ENCODE data around the gene GGA2.
A peak's percentile ranks its signal among the peaks of the same experiment; 100 is the strongest.

Gene GGA2

GRCh38 chr16:23423496-23424049, 86.7 kb downstream of the GGA2 start (continued):
- 0 out of 2 replicates have a peak, but pooled peaks have one; percentile 10 for TF ChIP-seq ZNF10 (tag by site-specific recombination; IDR thresholded peaks at IDR 0.05)
- peak; percentile 52; the same call in 1 of the 2 replicates for TF ChIP-seq ZNF394 (tag by site-specific recombination; IDR thresholded peaks at IDR 0.05; ENCODE audit: borderline replicate concordance)
- TF ChIP-seq ZNF529 (tag by site-specific recombination; IDR thresholded peaks at IDR 0.05; ENCODE audit: insufficient replicate concordance), result no peak
- TF ChIP-seq ZNF266 (tag by site-specific recombination; IDR thresholded peaks at IDR 0.05; ENCODE audit: low read depth), result no peak
- peak; percentile 50; the same call in 1 of the 2 replicates for TF ChIP-seq KLF8 (tag by site-specific recombination; IDR thresholded peaks at IDR 0.05)
- TF ChIP-seq ZNF157 (tag by site-specific recombination; IDR thresholded peaks at IDR 0.05), result no peak
- 0 out of 2 replicates have a peak, but pooled peaks have one; percentile 20 for TF ChIP-seq SP3 (tag by site-specific recombination; IDR thresholded peaks at IDR 0.05)
- TF ChIP-seq ZNF623 (tag by site-specific recombination; IDR thresholded peaks at IDR 0.05), result 0 out of 2 replicates have a peak, but pooled peaks have one; percentile 8
- TF ChIP-seq ZNF600 (tag by site-specific recombination; IDR thresholded peaks at IDR 0.05), result peak; percentile 92
- TF ChIP-seq, protein P1, sequence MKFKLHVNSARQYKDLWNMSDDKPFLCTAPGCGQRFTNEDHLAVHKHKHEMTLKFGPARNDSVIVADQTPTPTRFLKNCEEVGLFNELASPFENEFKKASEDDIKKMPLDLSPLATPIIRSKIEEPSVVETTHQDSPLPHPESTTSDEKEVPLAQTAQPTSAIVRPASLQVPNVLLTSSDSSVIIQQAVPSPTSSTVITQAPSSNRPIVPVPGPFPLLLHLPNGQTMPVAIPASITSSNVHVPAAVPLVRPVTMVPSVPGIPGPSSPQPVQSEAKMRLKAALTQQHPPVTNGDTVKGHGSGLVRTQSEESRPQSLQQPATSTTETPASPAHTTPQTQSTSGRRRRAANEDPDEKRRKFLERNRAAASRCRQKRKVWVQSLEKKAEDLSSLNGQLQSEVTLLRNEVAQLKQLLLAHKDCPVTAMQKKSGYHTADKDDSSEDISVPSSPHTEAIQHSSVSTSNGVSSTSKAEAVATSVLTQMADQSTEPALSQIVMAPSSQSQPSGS (tag by site-specific recombination; IDR thresholded peaks at IDR 0.05; ENCODE audit: low read depth), result peak; percentile 53; the same call in 1 of the 2 replicates
- TF ChIP-seq SP7 (tag by site-specific recombination; IDR thresholded peaks at IDR 0.05), result peak; percentile 98

GRCh38 chr16:23420011-23420410, 90.3 kb downstream of the GGA2 start:
- TF ChIP-seq ZNF449 (tag by site-specific recombination; IDR thresholded peaks at IDR 0.05) (no peak), HOXD13 (CRISPR knock-in tag; IDR thresholded peaks at IDR 0.05; ENCODE audit: borderline replicate concordance) (no peak), ZNF654 (tag by site-specific recombination; IDR thresholded peaks at IDR 0.05; ENCODE audit: low read depth) (no peak), ZFP69B (tag by site-specific recombination; IDR thresholded peaks at IDR 0.05) (no peak), CTCF (tag by site-specific recombination; IDR thresholded peaks at IDR 0.05) (no peak), ZNF548 (tag by site-specific recombination; IDR thresholded peaks at IDR 0.05) (no peak), ZNF155 (tag by site-specific recombination; IDR thresholded peaks at IDR 0.05) (no peak), ZNF341 (tag by site-specific recombination; IDR thresholded peaks at IDR 0.05; ENCODE audit: low read depth) (no peak), ZNF704 (tag by site-specific recombination; IDR thresholded peaks at IDR 0.05) (no peak), OVOL3 (tag by site-specific recombination; IDR thresholded peaks at IDR 0.05) (no peak), ZNF791 (tag by site-specific recombination; IDR thresholded peaks at IDR 0.05) (no peak)
- CTCF ChIA-PET, result interaction anchor here (0.7 to 1.1 kb wide), 4 partner anchors 13 to 521 kb away, joined by 3 read pairs; no protein-coding TSS in a partner anchor
- peaks cover 9 to 29% of the 10 kb centered on the region in 2 experiments; a peak in 2 of 3 replicates for H3K36me3 ChIP-seq (ENCODE audit: control insufficient read depth in 2 of 2, insufficient read depth in 1 of 2, low read length in 2 of 2)

More at GRCh38 chr16:23420011-23420410, 90.3 kb downstream of the GGA2 start:
- Histone ChIP-seq H3K4me3 (ENCODE audit: low read depth, low read length) (no peak overlapping the region), H3K4me1 (ENCODE audit: control insufficient read depth, insufficient read depth, low read length) (peaks cover 3% of the 10 kb centered on the region; the same call in 1 of the 2 replicates), H3K9me3 (ENCODE audit: control insufficient read depth, insufficient read depth, low read depth, low read length) (no peaks in the 10 kb centered on the region), H3K27ac (ENCODE audit: extremely low read depth, low read depth, low read length) (no peak overlapping the region)
- POLR2A ChIA-PET, result interaction anchor here (1.2 kb wide), 1 partner anchor 29 kb away, joined by 5 read pairs; no protein-coding TSS in a partner anchor

Measured in HEK293 (cell line).